HEK293T (cell line): ENCODE results near the gene ATXN7.

Source experiments
- ARNT ChIP-seq: fragments of 450-650 bp; IDR thresholded peaks from 2 replicates; pipeline ENCODE4 v1.6.1; 2017; ENCODE audit warnings: mild to moderate bottlenecking
- BHLHE40 ChIP-seq: fragments of 450-650 bp; IDR thresholded peaks from 2 replicates; pipeline ENCODE4 v1.6.1; 2016; ENCODE audit warnings: mild to moderate bottlenecking, moderate library complexity, borderline replicate concordance
- FOXM1 ChIP-seq: fragments of 450-650 bp; IDR thresholded peaks from 2 replicates; pipeline ENCODE4 v1.6.1; 2017; ENCODE audit warnings: mild to moderate bottlenecking, borderline replicate concordance
- HDGF ChIP-seq: fragments of 450-650 bp; IDR thresholded peaks from 2 replicates; pipeline ENCODE4 v1.6.1; 2017; ENCODE audit warnings: antibody characterized with exemption, borderline replicate concordance
- LEF1 ChIP-seq: fragments of 450-650 bp; IDR thresholded peaks from 2 replicates; pipeline ENCODE4 v1.6.1; 2017; ENCODE audit warnings: mild to moderate bottlenecking, borderline replicate concordance
- PKNOX1 ChIP-seq: fragments of 450-650 bp; IDR thresholded peaks from 2 replicates; pipeline ENCODE4 v1.6.1; 2016
- SP1 ChIP-seq: fragments of 450-650 bp; IDR thresholded peaks from 2 replicates; pipeline ENCODE4 v1.6.1; 2017
- SUZ12 ChIP-seq: fragments of 450-650 bp; IDR thresholded peaks from 2 replicates; pipeline ENCODE4 v1.6.1; 2016; ENCODE audit warnings: mild to moderate bottlenecking
- TARDBP ChIP-seq: fragments of 450-650 bp; IDR thresholded peaks from 2 replicates; pipeline ENCODE4 v1.6.1; 2016
- ZNF384 ChIP-seq: fragments of 450-650 bp; IDR thresholded peaks from 2 replicates; pipeline ENCODE4 v1.6.1; 2016

- TF ChIP-seq ZNF384, result no peak
- no peak for TF ChIP-seq BHLHE40
- TF ChIP-seq HDGF, result no peak
- TF ChIP-seq SUZ12, result no peak
- no peak for TF ChIP-seq ARNT
- no peak for TF ChIP-seq FOXM1
- TF ChIP-seq LEF1, result no peak
- no peak for TF ChIP-seq TARDBP
- no peak for TF ChIP-seq PKNOX1
- no peak for TF ChIP-seq SP1
Measured at GRCh38 chr3:63851287-63851686, 12.4 kb upstream of the ATXN7 start.
